Ovary (tissue), 9 donors: ENCODE data around the gene ANP32B. TPM values are rescaled to one million over a fixed set of nuclear protein-coding genes. Genes with fewer than 3 reads are reported as not detected.
"Not testable (repeated sequence)": the region's sequence is repeated elsewhere in the genome, so short reads cannot be mapped to it uniquely, and the experiment has no call there.

Experiments
- DNase-seq, 5 donors: peaks; one replicate each; pipeline ENCODE4 v3.0.0-alpha.2; 2019 to 2020
- H3K27ac ChIP-seq, 2 donors: fragments of 200-600 bp; one replicate each; pipeline versions ENCODE4 v1.5.1 to v1.8.0; 2019 to 2022
- H3K27me3 ChIP-seq: fragments of 200-600 bp; one replicate; pipeline ENCODE4 v1.8.0; 2022
- H3K36me3 ChIP-seq: fragments of 200-600 bp; sonication (generic); one replicate; pipeline ENCODE4 v1.5.1; 2019
- H3K4me1 ChIP-seq: one replicate; pipeline ENCODE4 v1.8.1; 2013; ENCODE audit warnings: mild to moderate bottlenecking, moderate library complexity; ENCODE audit not compliant: insufficient read depth
- H3K4me3 ChIP-seq: fragments of 200-600 bp; sonication (generic); one replicate; pipeline ENCODE4 v1.5.1; 2017
- H3K9me3 ChIP-seq, 2 donors: fragments of 200-600 bp in 1 of 2; sonication (generic) in 1 of 2; one replicate each; pipeline versions ENCODE4 v1.5.1 to v1.8.1; 2013 to 2019; ENCODE audit warnings: mild to moderate bottlenecking in 1 of 2, moderate library complexity in 1 of 2
- EP300 ChIP-seq: sonication (generic); formaldehyde crosslinking; IDR thresholded peaks from one replicate; pipeline ENCODE4 v1.6.1; 2017; ENCODE audit warnings: antibody characterized with exemption
- POLR2A ChIP-seq: fragments of 450-650 bp; IDR thresholded peaks from one replicate; pipeline ENCODE4 v1.6.1; 2017; ENCODE audit warnings: antibody characterized with exemption, mild to moderate bottlenecking, moderate library complexity
- WGBS, 3 donors: extraction: QIAGEN DNeasy Blood & Tissue Kit in 1 of 3; methylation state at CpG; one replicate each; pipeline versions ENCODE4 v1.1.5 to v1.1.7; 2013 to 2017; 5-methylcytosine and 5-hydroxymethylcytosine counted together
- intact Hi-C, 4 donors: fragments of 100-400 bp; cut with DNase I; formaldehyde crosslinking; loops; one replicate each; pipeline versions ENCODE4 v1.11.0 to v1.15.1; 2022 to 2023
- polyA plus RNA-seq, 2 donors: library from polyadenylated mRNA; stranded (reverse); fragments of 200-250 nt in 1 of 2; fragments of 350-450 nt in 1 of 2; fragmentation: Illumina TruSeq in 1 of 2; extraction: RNeasy Lipid Tissue Mini Kit (QIAGEN cat#74804) in 1 of 2; gene quantifications; one replicate each; pipeline ENCODE4 v1.2.3, GENCODE V29; 2013 to 2014
- total RNA-seq, 7 donors: library from RNA; depleted of rRNA in 2 of 7; stranded (reverse); fragments of >200 nt in 2 of 7; fragmentation: NEBNext Ultra II Directional in 3 of 7; extraction: Animal tissue kit (Norgen Biotek cat#: 25700) in 3 of 7; gene quantifications; one replicate each; pipeline versions ENCODE4 v1.1.0 to v1.2.4, GENCODE V29; 2016 to 2023
- TF ChIP-seq, protein P1 (sequence below), 3 donors: fragments of 450-650 bp in 2 of 3; fragments of 200-600 bp in 1 of 3; IDR thresholded peaks; one replicate each; pipeline versions ENCODE4 v1.5.1 to v1.8.0; 2016 to 2022; ENCODE audit warnings: antibody characterized with exemption in 3 of 3, mild to moderate bottlenecking in 1 of 3
- donor health status: DM: no; HTN: no; CAD: no; lungs with moderate emphysema.
- donor health status: DM: no; HTN: no; CAD: no.
- donor health status: Bipolar disorder and iron deficiency.
- donor health status: DM: yes; HTN: yes; CAD: no.
- donor health status: DM: no; HTN: no; CAD: no.
- donor health status: DM: yes; HTN: yes; CAD: no.

The ANP32B gene
- total and polyA plus RNA-seq, 9 donors: 41.4 to 302 (median 153) TPM

DNA sequence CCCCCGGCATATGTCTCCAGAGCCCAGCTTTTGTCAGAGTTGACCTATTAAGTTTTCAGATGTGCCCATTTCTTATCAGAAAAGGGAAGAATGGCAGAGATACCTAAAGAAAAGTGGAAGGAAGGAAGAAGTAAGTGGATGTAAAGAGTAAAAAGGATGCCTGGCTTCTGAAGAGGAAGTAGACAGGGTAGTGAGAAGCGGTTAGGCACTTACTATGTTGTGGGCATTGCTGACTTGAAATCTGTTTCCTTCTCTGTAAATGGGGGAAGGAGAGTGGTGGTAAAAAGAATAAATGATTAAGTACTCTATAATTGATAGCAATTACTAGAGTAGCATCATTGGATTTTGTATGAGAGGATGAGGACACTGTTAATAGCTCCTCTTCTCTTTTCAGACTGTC lies 9.9 kb downstream of the ANP32B start:
- no peak overlapping the region for H3K4me3 ChIP-seq
- H3K9me3 ChIP-seq: no peaks in the 10 kb centered on the region
- no peak for DNase-seq
- TF ChIP-seq EP300 (no peak), POLR2A (no peak)
- 91 to 99% (median 94%) methylated on average over 2 of the region's 2 CpGs for WGBS, 3 donors
- no peak overlapping the region for H3K27ac ChIP-seq
- intact Hi-C loops: no loop called here
- no peaks in the 10 kb centered on the region for H3K36me3 ChIP-seq
- peaks cover 5% of the 10 kb centered on the region for H3K4me1 ChIP-seq
- no peaks in the 10 kb centered on the region for H3K27me3 ChIP-seq

DNA sequence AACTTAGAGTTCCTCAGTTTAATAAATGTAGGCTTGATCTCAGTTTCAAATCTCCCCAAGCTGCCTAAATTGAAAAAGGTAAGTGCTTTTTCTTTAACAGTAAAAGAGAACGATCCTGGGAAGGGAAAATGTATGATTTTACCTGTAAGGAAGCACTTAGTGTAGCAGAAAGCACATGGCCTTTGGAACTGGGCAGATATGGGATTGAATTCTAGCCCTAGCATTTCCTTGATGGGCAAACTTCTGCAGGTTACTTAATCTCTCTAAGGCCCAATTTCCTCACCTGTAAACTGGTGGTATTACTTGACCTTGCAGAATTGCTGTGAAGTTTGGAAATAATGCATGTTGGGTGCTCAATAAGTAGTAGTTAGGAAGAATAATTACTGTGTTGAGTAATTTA lies 11.6 kb downstream of the ANP32B start:
- H3K4me3 ChIP-seq: no peak overlapping the region
- H3K9me3 ChIP-seq: no peaks in the 10 kb centered on the region
- H3K36me3 ChIP-seq: no peaks in the 10 kb centered on the region
- no peak for DNase-seq
- 88 to 97% (median 93%) methylated on average over 1 of the region's 1 CpG for WGBS, 3 donors
- peaks cover 5% of the 10 kb centered on the region for H3K4me1 ChIP-seq
- H3K27me3 ChIP-seq: no peaks in the 10 kb centered on the region
- intact Hi-C loops: no loop called here
- H3K27ac ChIP-seq: no peak overlapping the region
- TF ChIP-seq, protein P1, sequence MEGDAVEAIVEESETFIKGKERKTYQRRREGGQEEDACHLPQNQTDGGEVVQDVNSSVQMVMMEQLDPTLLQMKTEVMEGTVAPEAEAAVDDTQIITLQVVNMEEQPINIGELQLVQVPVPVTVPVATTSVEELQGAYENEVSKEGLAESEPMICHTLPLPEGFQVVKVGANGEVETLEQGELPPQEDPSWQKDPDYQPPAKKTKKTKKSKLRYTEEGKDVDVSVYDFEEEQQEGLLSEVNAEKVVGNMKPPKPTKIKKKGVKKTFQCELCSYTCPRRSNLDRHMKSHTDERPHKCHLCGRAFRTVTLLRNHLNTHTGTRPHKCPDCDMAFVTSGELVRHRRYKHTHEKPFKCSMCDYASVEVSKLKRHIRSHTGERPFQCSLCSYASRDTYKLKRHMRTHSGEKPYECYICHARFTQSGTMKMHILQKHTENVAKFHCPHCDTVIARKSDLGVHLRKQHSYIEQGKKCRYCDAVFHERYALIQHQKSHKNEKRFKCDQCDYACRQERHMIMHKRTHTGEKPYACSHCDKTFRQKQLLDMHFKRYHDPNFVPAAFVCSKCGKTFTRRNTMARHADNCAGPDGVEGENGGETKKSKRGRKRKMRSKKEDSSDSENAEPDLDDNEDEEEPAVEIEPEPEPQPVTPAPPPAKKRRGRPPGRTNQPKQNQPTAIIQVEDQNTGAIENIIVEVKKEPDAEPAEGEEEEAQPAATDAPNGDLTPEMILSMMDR (IDR thresholded peaks at IDR 0.05): no peak

DNA sequence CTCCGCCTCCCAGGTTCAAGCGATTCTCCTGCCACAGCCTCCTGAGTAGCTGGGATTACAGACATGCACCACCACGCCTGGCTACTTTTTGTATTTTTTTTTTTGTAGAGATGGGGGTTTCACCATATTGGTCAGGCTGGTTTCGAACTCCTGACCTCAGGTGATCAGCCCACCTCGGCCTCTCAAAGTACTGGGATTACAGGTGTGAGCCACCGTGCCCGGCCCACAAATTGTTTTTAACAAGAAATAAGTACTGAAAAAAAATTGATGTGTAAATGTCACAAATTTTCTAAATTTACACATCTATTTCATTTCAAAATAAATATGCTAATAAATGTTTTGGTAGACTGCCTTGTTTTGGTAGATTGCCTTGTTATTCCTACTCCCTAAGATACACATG lies 13.5 kb downstream of the ANP32B start:
- H3K4me1 ChIP-seq, H3K27me3 ChIP-seq, H3K4me3 ChIP-seq, intact Hi-C loops, H3K9me3 ChIP-seq, DNase-seq, H3K36me3 ChIP-seq, H3K27ac ChIP-seq: not testable (repeated sequence)
- 88 to 92% (median 92%) methylated on average over 7 of the region's 7 CpGs for WGBS, 3 donors

DNA sequence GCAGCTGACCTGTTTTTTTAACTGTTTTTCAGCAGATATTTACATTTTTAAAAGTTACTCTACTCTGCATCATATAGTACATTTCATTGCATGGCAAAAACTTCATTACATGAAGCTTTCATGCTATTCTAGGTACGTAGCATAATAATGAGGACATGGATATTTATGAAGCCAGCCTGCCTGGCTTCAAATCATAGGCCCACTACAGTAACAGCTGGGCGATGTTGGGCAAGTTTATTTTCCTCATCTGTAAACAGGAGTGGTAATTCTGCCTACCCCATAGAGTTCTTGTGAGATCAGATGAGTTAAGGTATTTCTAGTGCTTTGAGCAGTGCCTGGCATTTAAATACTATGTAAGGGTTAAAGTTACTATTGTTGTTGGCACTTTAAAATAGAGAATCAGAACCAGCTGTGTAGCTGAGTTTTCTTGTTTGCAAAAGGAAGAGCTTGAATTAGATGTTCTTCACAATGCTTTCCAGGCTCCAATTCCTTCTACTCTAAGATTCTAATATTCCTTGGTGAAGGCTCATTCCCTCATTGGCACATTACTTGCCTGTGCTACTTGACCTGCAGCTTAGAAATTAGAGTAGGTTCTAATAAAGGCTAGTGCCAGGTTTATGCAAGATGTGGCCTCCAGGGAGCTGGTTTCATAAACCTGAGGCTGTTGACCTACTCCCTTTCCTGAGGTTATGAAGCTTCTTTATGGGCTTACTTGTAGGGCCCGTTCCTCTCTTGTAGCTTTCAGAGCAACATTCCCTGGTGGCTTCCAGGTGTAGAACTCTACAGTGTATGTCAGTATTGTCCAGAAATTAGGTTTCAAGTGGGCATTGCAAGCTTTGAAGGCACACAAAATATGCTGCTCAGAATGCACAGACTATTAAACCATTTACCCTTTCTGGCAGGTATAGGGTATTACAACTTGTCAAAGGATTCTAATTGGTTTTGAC lies 14.5 kb downstream of the ANP32B start:
- WGBS, 3 donors: 78 to 80% (median 80%) methylated on average over 3 of the region's 3 CpGs
- H3K4me1 ChIP-seq: peaks cover 2% of the 10 kb centered on the region
- H3K27me3 ChIP-seq: no peaks in the 10 kb centered on the region
- intact Hi-C loops: no loop called here
- H3K9me3 ChIP-seq: no peaks in the 10 kb centered on the region
- DNase-seq: no peak
- no peak overlapping the region for H3K4me3 ChIP-seq
- no peak overlapping the region for H3K27ac ChIP-seq
- TF ChIP-seq, protein P1 (IDR thresholded peaks at IDR 0.05): no peak
- no peak for TF ChIP-seq POLR2A
- TF ChIP-seq EP300: no peak
- H3K36me3 ChIP-seq: no peaks in the 10 kb centered on the region

DNA sequence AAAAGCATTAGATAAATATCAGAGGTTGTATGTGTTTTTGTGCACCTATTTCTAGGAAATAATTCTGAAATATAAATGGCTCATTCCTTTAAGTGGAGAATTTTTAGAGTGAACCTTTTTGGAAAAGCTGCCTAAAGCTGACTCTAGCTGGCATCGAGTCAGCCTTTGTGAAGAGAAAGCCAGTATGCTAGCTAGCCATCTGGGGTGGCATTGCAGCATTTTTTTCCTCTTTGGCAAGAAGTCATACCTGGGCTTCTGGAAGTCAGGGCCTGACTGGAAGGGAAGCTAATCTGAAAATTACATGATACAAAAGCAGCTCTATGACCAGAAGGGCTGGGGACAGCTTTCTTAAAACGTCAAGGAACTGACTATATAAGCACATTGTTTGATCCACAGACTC lies 19.7 kb downstream of the ANP32B start:
- H3K27ac ChIP-seq: no peak overlapping the region
- intact Hi-C loops: no loop called here
- H3K9me3 ChIP-seq: no peaks in the 10 kb centered on the region
- no peaks in the 10 kb centered on the region for H3K36me3 ChIP-seq
- H3K4me3 ChIP-seq: no peak overlapping the region
- 59 to 66% (median 65%) methylated on average over 2 of the region's 2 CpGs for WGBS, 3 donors
- no peaks in the 10 kb centered on the region for H3K27me3 ChIP-seq
- no peaks in the 10 kb centered on the region for H3K4me1 ChIP-seq
- TF ChIP-seq EP300 (no peak), POLR2A (no peak)
- TF ChIP-seq, protein P1 (IDR thresholded peaks at IDR 0.05): no peak
- DNase-seq: no peak
